Stomach (tissue), 4 donors: ENCODE results near the gene TIMM13.

Experiments
- CTCF ChIP-seq, 7 experiments: fragments of 450-650 bp in 4 of 7; fragments of 200-600 bp in 3 of 7; sonication (generic) in 3 of 7; IDR thresholded peaks; one replicate each; pipeline ENCODE4 v1.5.1; 2016 to 2019; ENCODE audit warnings: antibody characterized with exemption in 7 of 7, control low read depth in 2 of 7, mild to moderate bottlenecking in 1 of 7
- EP300 ChIP-seq: sonication (generic); formaldehyde crosslinking; IDR thresholded peaks from one replicate; pipeline ENCODE4 v1.6.1; 2017; ENCODE audit warnings: antibody characterized with exemption

- no peak for TF ChIP-seq CTCF (IDR thresholded peaks at IDR 0.05)
- TF ChIP-seq EP300, result no peak
Observed at GRCh38 chr19:2394442-2395292, 32.7 kb downstream of the TIMM13 start.
